Ovary (tissue), 3 donors: ENCODE data around the gene MACROH2A1.

Source experiments
- CTCF ChIP-seq, 3 donors: fragments of 450-650 bp in 2 of 3; fragments of 200-600 bp in 1 of 3; IDR thresholded peaks; one replicate each; pipeline versions ENCODE4 v1.5.1 to v1.8.0; 2016 to 2022; ENCODE audit warnings: antibody characterized with exemption in 3 of 3, mild to moderate bottlenecking in 1 of 3
- EP300 ChIP-seq: sonication (generic); formaldehyde crosslinking; IDR thresholded peaks from one replicate; pipeline ENCODE4 v1.6.1; 2017; ENCODE audit warnings: antibody characterized with exemption
- POLR2A ChIP-seq: fragments of 450-650 bp; IDR thresholded peaks from one replicate; pipeline ENCODE4 v1.6.1; 2017; ENCODE audit warnings: antibody characterized with exemption, mild to moderate bottlenecking, moderate library complexity
- donor health status: DM: no; HTN: no; CAD: no.

DNA sequence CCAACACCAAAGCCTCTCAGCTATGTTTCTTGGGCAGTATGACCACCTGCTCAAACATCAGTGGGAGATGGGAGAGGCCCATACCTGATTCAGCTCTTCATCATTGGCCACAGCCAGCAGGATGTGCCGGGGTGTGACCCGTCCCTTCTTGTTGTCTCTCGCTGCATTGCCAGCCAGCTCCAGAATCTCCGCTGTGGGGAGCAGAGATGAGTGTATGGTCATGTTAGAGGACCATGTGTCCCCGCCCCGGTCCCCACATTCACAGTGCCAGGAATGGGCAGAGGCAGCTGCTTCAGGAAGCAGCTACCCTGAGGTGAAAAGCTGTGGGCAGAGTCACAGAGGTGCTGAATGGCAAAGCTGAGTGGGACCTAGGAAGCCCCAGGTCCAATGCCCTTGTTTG lies 29.1 kb downstream of the MACROH2A1 start:
- TF ChIP-seq POLR2A, result no peak
- TF ChIP-seq CTCF (IDR thresholded peaks at IDR 0.05), result no peak
- TF ChIP-seq EP300, result no peak
